HUES64 (cell line): ENCODE measurements around the gene SLC29A2.
A peak's percentile ranks its signal among the peaks of the same experiment; 100 is the strongest.

Experiments used
- H3K27ac ChIP-seq: 2 replicates; pipeline ENCODE4 v1.7.0; 2013; ENCODE audit warnings: low read depth, low read length, inconsistent platforms
- H3K27me3 ChIP-seq: 2 replicates; pipeline ENCODE4 v1.6.1; 2013; ENCODE audit warnings: mild to moderate bottlenecking, low read length; ENCODE audit not compliant: insufficient read depth
- H3K36me3 ChIP-seq: 2 replicates; pipeline ENCODE4 v1.6.1; 2013; ENCODE audit warnings: mild to moderate bottlenecking, low read length; ENCODE audit not compliant: insufficient read depth
- H3K4me1 ChIP-seq: 2 replicates; pipeline ENCODE4 v1.6.1; 2013; ENCODE audit warnings: mild to moderate bottlenecking, low read length, moderate library complexity; ENCODE audit not compliant: insufficient read depth
- H3K4me3 ChIP-seq: 2 replicates; pipeline ENCODE4 v1.5.1; 2013; ENCODE audit warnings: mild to moderate bottlenecking, low read length, moderate library complexity
- H3K9ac ChIP-seq: 2 replicates; pipeline ENCODE4 v1.6.1; 2013; ENCODE audit warnings: mild to moderate bottlenecking, low read depth, low read length
- H3K9me3 ChIP-seq: 2 replicates; pipeline ENCODE4 v1.6.1; 2013; ENCODE audit warnings: low read depth, low read length; ENCODE audit not compliant: insufficient read depth
- WGBS: fragments of 150-250, 120-280 bp; methylation state at CpG from one replicate; pipeline ENCODE4 v1.1.7; 2013; ENCODE audit warnings: missing lambda C conversion rate; 5-methylcytosine and 5-hydroxymethylcytosine counted together

Gene SLC29A2

DNA sequence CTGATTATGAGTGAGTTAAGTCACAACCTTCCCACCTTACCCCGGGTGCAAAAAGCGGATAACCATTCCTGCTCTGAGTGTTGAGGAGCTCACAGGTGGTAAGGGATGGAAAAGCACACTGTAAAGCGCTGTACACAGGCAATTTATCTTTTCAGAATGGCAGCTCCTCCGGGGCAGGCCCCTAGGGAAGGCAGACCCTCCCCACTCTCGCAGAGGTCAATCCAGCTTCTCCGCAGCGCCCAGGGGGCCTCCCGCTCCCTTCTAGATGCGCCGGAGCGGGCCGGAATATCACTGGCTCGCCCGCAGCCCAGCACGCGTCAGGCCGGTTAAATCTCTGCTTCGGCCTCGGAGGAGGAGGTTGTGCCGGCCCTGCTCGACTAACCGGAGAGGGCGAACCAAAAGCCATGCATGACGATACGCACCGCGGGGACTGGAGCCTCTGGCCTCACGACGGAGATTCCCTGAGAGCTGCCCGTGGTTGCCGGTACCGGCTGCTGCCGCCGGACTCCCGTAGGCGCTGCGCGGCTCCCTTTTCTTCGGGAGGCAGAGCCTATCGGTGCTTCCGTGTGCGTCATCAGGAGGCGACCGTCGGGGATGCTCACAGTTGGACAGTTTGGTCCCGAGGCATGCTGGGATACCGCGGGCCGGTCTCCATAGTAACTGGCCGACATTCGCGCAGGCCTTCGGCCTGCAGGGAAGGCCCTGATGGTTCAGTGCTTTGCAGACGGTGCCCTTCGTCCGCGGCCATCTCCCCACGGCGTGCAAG, 26.8 kb downstream of the SLC29A2 start, which contains the start of gene BRMS1:
BRMS1 (minus strand) TSS at position 555 of the 766 bp plus-strand sequence. CDS start 2,870 bp downstream, outside the sequence.
- Histone ChIP-seq H3K4me3 (peak within 1 kb of the TSS; percentile 92), H3K36me3 (peaks cover 26% of the 10 kb centered on the region), H3K9me3 (no peaks in the 10 kb centered on the region), H3K27me3 (peaks cover 7% of the 10 kb centered on the region; the same call in 1 of the 2 replicates), H3K9ac (peak within 1 kb of the TSS; percentile 84), H3K4me1 (peaks cover 10% of the 10 kb centered on the region; the same call in 1 of the 2 replicates), H3K27ac (peak within 1 kb of the TSS; percentile 56)
- WGBS = under 1% methylated on average over 59 of the region's 59 CpGs

DNA sequence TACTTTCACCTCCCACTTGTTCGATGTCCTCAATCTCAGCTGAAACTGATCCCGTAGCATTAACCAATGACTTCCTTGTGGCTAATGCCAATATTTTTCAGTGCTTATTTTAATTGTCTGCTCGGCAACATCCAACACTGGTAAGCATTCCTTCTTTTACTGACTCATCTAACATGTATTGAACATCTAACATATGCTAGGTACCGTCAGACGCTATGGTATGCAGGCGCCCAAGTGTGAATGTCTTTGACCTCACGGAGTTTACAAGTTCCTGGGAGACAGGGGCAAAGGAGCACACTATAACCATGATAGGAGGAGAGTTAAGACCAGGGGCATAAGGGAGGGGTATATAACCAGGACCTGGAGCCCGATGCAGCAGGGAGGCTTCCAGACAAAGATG, 28.4 kb downstream of the SLC29A2 start:
- Histone ChIP-seq H3K9me3 (no peaks in the 10 kb centered on the region), H3K9ac (no peak overlapping the region), H3K36me3 (peaks cover 31% of the 10 kb centered on the region), H3K27me3 (peaks cover 7% of the 10 kb centered on the region; the same call in 1 of the 2 replicates), H3K4me3 (no peak overlapping the region), H3K27ac (no peak overlapping the region), H3K4me1 (peaks cover 10% of the 10 kb centered on the region; the same call in 1 of the 2 replicates)
- 93% methylated on average over 8 of the region's 8 CpGs for WGBS

DNA sequence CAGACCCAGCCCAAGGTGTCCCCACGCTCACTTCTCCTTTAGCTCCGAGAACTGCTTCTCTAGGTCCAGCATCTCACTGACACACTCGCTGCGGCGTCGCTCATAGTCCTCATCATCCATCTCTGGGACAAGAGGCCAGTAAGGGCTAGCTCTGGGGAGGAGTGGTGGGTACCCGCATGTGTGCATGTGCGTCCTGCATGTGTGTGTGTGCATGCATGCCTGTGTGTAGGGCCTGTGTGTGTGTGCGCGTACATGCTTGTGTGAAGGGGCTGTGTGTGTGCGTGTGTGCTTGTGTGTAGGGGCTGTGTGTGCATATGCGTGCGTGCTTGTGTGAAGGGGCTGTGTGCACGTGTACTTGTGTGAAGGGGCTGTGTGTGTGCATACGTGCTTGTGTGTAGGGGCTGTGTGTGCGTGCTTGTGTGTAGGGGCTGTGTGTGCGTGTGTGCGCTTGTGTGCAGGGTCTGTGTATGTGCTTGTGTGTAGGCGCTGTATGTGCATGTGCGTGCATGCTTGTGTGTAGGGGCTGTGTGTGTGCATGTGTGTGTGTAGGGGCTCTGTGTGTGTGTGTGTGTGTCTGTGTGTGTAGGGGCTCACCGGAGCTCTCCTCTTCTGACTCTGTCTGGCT, 29.9 kb downstream of the SLC29A2 start:
- H3K9me3 ChIP-seq = no peaks in the 10 kb centered on the region
- H3K4me3 ChIP-seq = no peak overlapping the region
- H3K27me3 ChIP-seq = peaks cover under 1% of the 10 kb centered on the region; the same call in 1 of the 2 replicates
- H3K9ac ChIP-seq = no peak overlapping the region
- peaks cover 41% of the 10 kb centered on the region for H3K36me3 ChIP-seq
- peaks cover 16% of the 10 kb centered on the region for H3K4me1 ChIP-seq
- no peak overlapping the region for H3K27ac ChIP-seq
- WGBS = 94% methylated on average over 20 of the region's 21 CpGs

GRCh38 chr11:66340596-66341501, 30.7 kb downstream of the SLC29A2 start:
- no peaks in the 10 kb centered on the region for H3K9me3 ChIP-seq
- H3K4me1 ChIP-seq = peaks cover 19% of the 10 kb centered on the region
- 95% methylated on average over 28 of the region's 28 CpGs for WGBS
- H3K36me3 ChIP-seq = peaks cover 41% of the 10 kb centered on the region
- no peaks in the 10 kb centered on the region for H3K27me3 ChIP-seq
- no peak overlapping the region for H3K9ac ChIP-seq
- H3K27ac ChIP-seq = no peak overlapping the region
- H3K4me3 ChIP-seq = no peak overlapping the region

- Histone ChIP-seq H3K9me3 (no peaks in the 10 kb centered on the region), H3K27me3 (peaks cover 6% of the 10 kb centered on the region; the same call in 1 of the 2 replicates), H3K27ac (no peak overlapping the region), H3K4me3 (no peak overlapping the region), H3K36me3 (peaks cover 41% of the 10 kb centered on the region), H3K4me1 (peaks cover 18% of the 10 kb centered on the region), H3K9ac (no peak overlapping the region)
- WGBS = 79% methylated on average over 14 of the region's 14 CpGs
Measured at GRCh38 chr11:66339686-66340483, 31.7 kb downstream of the SLC29A2 start.

DNA sequence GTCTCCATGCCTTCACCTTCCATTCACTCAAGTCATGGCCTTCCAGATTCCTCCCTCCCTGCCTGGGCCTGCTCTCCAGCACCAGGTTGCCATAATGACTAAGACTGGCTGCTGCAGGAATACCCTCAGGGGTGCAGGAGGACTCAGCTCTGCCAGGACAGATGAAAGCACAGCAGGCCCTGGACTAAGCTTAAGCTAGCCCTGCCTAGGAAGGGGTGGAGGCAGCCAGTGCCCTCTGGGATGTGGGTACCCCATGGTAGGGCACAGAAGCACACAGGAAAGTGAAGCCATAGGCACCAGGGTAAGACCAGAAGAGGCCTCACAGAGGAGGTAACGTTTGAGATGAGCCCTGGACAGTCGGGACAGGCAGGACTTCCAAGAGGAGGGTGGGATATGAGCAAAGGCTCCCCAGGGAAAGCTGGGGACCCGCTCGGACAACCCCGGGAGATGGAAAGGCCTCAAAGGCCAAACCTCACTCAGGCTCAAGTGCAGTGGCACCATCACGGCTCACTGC, 32.3 kb downstream of the SLC29A2 start:
- Histone ChIP-seq H3K27ac (no peak overlapping the region), H3K9ac (no peak overlapping the region), H3K36me3 (peaks cover 41% of the 10 kb centered on the region), H3K27me3 (peaks cover 6% of the 10 kb centered on the region; the same call in 1 of the 2 replicates), H3K9me3 (no peaks in the 10 kb centered on the region), H3K4me3 (no peak overlapping the region), H3K4me1 (peaks cover 16% of the 10 kb centered on the region)
- WGBS = 94% methylated on average over 6 of the region's 6 CpGs

DNA sequence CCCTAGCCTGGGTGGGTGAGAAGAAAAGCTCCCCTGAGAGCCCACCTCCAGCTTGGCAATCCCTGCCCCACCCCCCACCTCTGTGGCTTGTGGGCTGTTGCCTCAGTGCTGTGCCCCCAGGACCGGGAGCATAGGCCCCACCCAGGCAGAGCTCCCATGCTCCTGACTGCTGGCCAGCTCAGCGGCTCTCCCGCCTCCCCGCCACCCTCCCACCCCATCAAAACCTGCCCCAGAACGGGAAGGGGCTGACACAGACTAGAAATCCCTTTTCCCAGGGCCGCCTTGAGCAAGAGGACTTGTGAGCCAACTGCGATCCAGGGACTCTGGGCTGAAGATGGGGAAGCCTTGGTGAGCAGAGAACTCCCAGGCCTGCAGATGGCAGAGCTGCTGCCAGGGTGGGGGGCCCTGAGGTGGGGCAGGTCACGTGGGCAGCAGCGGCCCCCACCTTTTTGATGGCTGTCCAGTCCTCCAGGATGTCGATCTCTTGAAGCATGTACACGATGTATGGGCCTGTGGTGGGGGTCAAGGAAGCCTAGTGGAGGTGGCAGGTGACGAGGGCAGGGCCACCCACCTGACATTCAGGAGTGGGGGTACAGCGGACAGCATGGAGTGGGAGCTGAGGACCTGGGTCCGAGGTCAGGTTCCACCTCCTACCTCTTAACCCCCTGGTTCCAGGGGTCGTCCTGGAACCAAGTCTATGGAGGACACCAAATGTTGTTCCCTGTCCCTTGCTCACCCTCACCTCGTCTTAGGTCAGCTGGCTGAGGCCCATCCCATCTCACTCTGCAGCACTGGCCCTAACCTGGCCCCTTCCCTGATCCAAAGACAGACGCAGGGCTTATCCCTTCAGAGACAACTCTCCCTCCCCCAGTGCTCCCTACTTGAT, 33.0 kb downstream of the SLC29A2 start:
- Histone ChIP-seq H3K9ac (no peak overlapping the region), H3K27me3 (peaks cover 6% of the 10 kb centered on the region; the same call in 1 of the 2 replicates), H3K9me3 (no peaks in the 10 kb centered on the region), H3K4me1 (peaks cover 14% of the 10 kb centered on the region), H3K36me3 (peaks cover 41% of the 10 kb centered on the region), H3K27ac (no peak overlapping the region), H3K4me3 (no peak overlapping the region)
- WGBS = 91% methylated on average over 17 of the region's 17 CpGs

- H3K4me3 ChIP-seq = no peak overlapping the region
- H3K9me3 ChIP-seq = no peaks in the 10 kb centered on the region
- WGBS = 86% methylated on average over 18 of the region's 18 CpGs
- H3K4me1 ChIP-seq = peaks cover 14% of the 10 kb centered on the region
- peaks cover 6% of the 10 kb centered on the region; the same call in 1 of the 2 replicates for H3K27me3 ChIP-seq
- peaks cover 41% of the 10 kb centered on the region for H3K36me3 ChIP-seq
- H3K27ac ChIP-seq = peak overlapping the region; percentile 25; the same call in 1 of the 2 replicates
- H3K9ac ChIP-seq = no peak overlapping the region
Measured at GRCh38 chr11:66337103-66337899, 34.3 kb downstream of the SLC29A2 start.
